IMR-90 (cell line): ENCODE data around the gene RPUSD1. TPM values are rescaled to one million over a fixed set of nuclear protein-coding genes. Genes with fewer than 3 reads are reported as not detected.
A peak's percentile ranks its signal among the peaks of the same experiment; 100 is the strongest.

Experiments used
- ATAC-seq: fragments of 200-7000 bp; cut with Tn5 transposase; 2 replicates; pipeline ENCODE4 v1.9.1; 2020; ENCODE audit warnings: low read depth, mild to moderate bottlenecking, moderate library complexity
- BruUV-seq: library from RNA; stranded (reverse); fragments of 400-500 nt; replicated peaks from 2 replicates; lab custom pipeline; 2021; lab: Mats Ljungman, UMichigan
- CTCF ChIA-PET: fragments of 300-600 bp; formaldehyde crosslinking; extraction: SDS; loops from one replicate; lab custom pipeline; 2021; ENCODE audit warnings: antibody characterized with exemption; lab: Yijun Ruan, JAX
- POLR2A ChIA-PET: fragments of 300-600 bp; sonication (Branson Sonifier 250); formaldehyde crosslinking; loops from one replicate; lab custom pipeline; 2022; ENCODE audit warnings: antibody characterized with exemption; ENCODE audit not compliant: unreplicated experiment; lab: Charles Lee
- DNase-seq: peaks from one replicate; pipeline ENCODE4 v3.0.0; 2013
- H2AFZ ChIP-seq: replicated peaks from 2 replicates; pipeline ENCODE3; 2013; ENCODE audit warnings: low read length, mild to moderate bottlenecking; ENCODE audit not compliant: poor library complexity
- H2AK5ac ChIP-seq: 2 replicates; pipeline ENCODE4 v1.6.1; 2013; ENCODE audit warnings: low read depth, low read length, inconsistent platforms
- H2AK9ac ChIP-seq: replicated peaks from 2 replicates; pipeline ENCODE3; 2013; ENCODE audit warnings: mild to moderate bottlenecking, low read depth, low read length, moderate library complexity; ENCODE audit not compliant: poor library complexity
- H2BK120ac ChIP-seq: 2 replicates; pipeline ENCODE4 v1.6.1; 2013; ENCODE audit warnings: low read depth, low read length, inconsistent platforms
- H2BK15ac ChIP-seq: 3 replicates; pipeline ENCODE4 v1.6.1; 2013; ENCODE audit warnings: low read depth, low read length, inconsistent platforms
- H2BK20ac ChIP-seq: 2 replicates; pipeline ENCODE4 v1.6.1; 2013; ENCODE audit warnings: low read depth, mild to moderate bottlenecking, inconsistent platforms, low read length, moderate library complexity
- H2BK5ac ChIP-seq: 2 replicates; pipeline ENCODE4 v1.6.1; 2013; ENCODE audit warnings: mild to moderate bottlenecking, low read depth, low read length, inconsistent platforms; ENCODE audit not compliant: poor library complexity, severe bottlenecking
- H3K14ac ChIP-seq: replicated peaks from 2 replicates; pipeline ENCODE4 v1.6.1; 2013; ENCODE audit warnings: low read depth, low read length, inconsistent platforms
- H3K18ac ChIP-seq: 2 replicates; pipeline ENCODE4 v1.6.1; 2013; ENCODE audit warnings: low read depth, low read length, control low read depth
- H3K23ac ChIP-seq: 2 replicates; pipeline ENCODE4 v1.6.1; 2013; ENCODE audit warnings: low read depth, low read length, inconsistent platforms
- H3K27ac ChIP-seq: 2 replicates; pipeline ENCODE4 v1.5.1; 2013; ENCODE audit warnings: mild to moderate bottlenecking, control low read depth, low read length; ENCODE audit not compliant: insufficient read depth
- H3K27me3 ChIP-seq: 2 replicates; pipeline ENCODE4 v1.6.1; 2013; ENCODE audit warnings: low read length; ENCODE audit not compliant: control insufficient read depth, insufficient read depth
- H3K36me3 ChIP-seq: 2 replicates; pipeline ENCODE4 v1.6.1; 2013; ENCODE audit warnings: low read length, mixed read lengths; ENCODE audit not compliant: control insufficient read depth, insufficient read depth
- H3K4ac ChIP-seq: 2 replicates; pipeline ENCODE4 v1.6.1; 2013; ENCODE audit warnings: low read depth, low read length, inconsistent platforms
- H3K4me1 ChIP-seq: 2 replicates; pipeline ENCODE4 v1.6.1; 2013; ENCODE audit warnings: low read length, mixed read lengths; ENCODE audit not compliant: control insufficient read depth, insufficient read depth
- H3K4me2 ChIP-seq: 2 replicates; pipeline ENCODE4 v1.6.1; 2013; ENCODE audit warnings: low read depth, mild to moderate bottlenecking, control low read depth, low read length, moderate library complexity
- H3K4me3 ChIP-seq: 2 replicates; pipeline ENCODE4 v1.5.1; 2013; ENCODE audit warnings: low read depth, mild to moderate bottlenecking, control low read depth, low read length, moderate library complexity; ENCODE audit not compliant: insufficient read depth
- H3K56ac ChIP-seq: 2 replicates; pipeline ENCODE4 v1.6.1; 2013; ENCODE audit warnings: low read length, inconsistent platforms; ENCODE audit not compliant: insufficient read depth; ENCODE audit errors: extremely low read depth
- H3K79me1 ChIP-seq, 2 experiments: 2 replicates each; pipeline ENCODE4 v1.6.1; 2013; ENCODE audit warnings: low read length in 2 of 2, inconsistent platforms in 1 of 2, low read depth in 1 of 2
- H3K9ac ChIP-seq: 2 replicates; pipeline ENCODE4 v1.6.1; 2013; ENCODE audit warnings: low read depth, low read length, control low read depth
- H3K9me1 ChIP-seq: 2 replicates; pipeline ENCODE4 v1.6.1; 2013; ENCODE audit warnings: low read length, inconsistent platforms; ENCODE audit not compliant: insufficient read depth
- H3K9me3 ChIP-seq: 2 replicates; pipeline ENCODE4 v1.6.1; 2013; ENCODE audit warnings: low read length; ENCODE audit not compliant: control insufficient read depth, insufficient read depth
- H4K20me1 ChIP-seq: 2 replicates; pipeline ENCODE4 v1.6.1; 2013; ENCODE audit warnings: low read length, inconsistent platforms; ENCODE audit not compliant: insufficient read depth
- H4K5ac ChIP-seq: 2 replicates; pipeline ENCODE4 v1.6.1; 2013; ENCODE audit warnings: mild to moderate bottlenecking, low read depth, low read length, control low read depth
- H4K8ac ChIP-seq, 2 experiments: 2 replicates each; pipeline ENCODE4 v1.6.1; 2013; ENCODE audit warnings: low read depth in 2 of 2, low read length in 2 of 2, control low read depth in 1 of 2, inconsistent platforms in 1 of 2
- H4K91ac ChIP-seq: 2 replicates; pipeline ENCODE4 v1.6.1; 2013; ENCODE audit warnings: low read depth, low read length, inconsistent platforms; ENCODE audit not compliant: insufficient read depth
- BHLHE40 ChIP-seq: fragments of 150-350 bp; IDR thresholded peaks from 2 replicates; pipeline ENCODE4 v1.6.1; 2016; ENCODE audit warnings: mild to moderate bottlenecking, low read depth, low read length
- CEBPB ChIP-seq: IDR thresholded peaks from 2 replicates; pipeline ENCODE4 v1.6.1; 2012; ENCODE audit warnings: low read depth, low read length, improper control_type of control experiment
- CTCF ChIP-seq: conservative IDR thresholded peaks from 2 replicates; pipeline ENCODE4 v1.5.1; 2012; ENCODE audit warnings: mild to moderate bottlenecking, low read depth, low read length, improper control_type of control experiment
- ELK1 ChIP-seq: fragments of 150-350 bp; IDR thresholded peaks from 2 replicates; pipeline ENCODE4 v1.6.1; 2016; ENCODE audit warnings: low read depth, mild to moderate bottlenecking, low read length, moderate library complexity, borderline replicate concordance
- FOS ChIP-seq: fragments of 150-350 bp; IDR thresholded peaks from 2 replicates; pipeline ENCODE4 v1.6.1; 2016; ENCODE audit warnings: low read depth, low read length
- MAZ ChIP-seq: IDR thresholded peaks from 2 replicates; pipeline ENCODE4 v1.6.1; 2012; ENCODE audit warnings: low read depth, mild to moderate bottlenecking, low read length, improper control_type of control experiment, moderate library complexity, borderline replicate concordance
- MXI1 ChIP-seq: IDR thresholded peaks from 2 replicates; pipeline ENCODE4 v1.6.1; 2012; ENCODE audit warnings: low read depth, mild to moderate bottlenecking, low read length, moderate library complexity, borderline replicate concordance
- NFE2L2 ChIP-seq: fragments of 150-350 bp; IDR thresholded peaks from 2 replicates; pipeline ENCODE4 v1.6.1; 2016; ENCODE audit warnings: low read depth, mild to moderate bottlenecking, low read length
- POLR2A ChIP-seq: IDR thresholded peaks from 2 replicates; pipeline ENCODE4 v1.6.1; 2012; ENCODE audit warnings: mild to moderate bottlenecking, low read depth, low read length
- RAD21 ChIP-seq: IDR thresholded peaks from 2 replicates; pipeline ENCODE4 v1.6.1; 2012; ENCODE audit warnings: low read length, improper control_type of control experiment
- RCOR1 ChIP-seq: IDR thresholded peaks from 2 replicates; pipeline ENCODE4 v1.6.1; 2012; ENCODE audit warnings: mild to moderate bottlenecking, low read length, improper control_type of control experiment; ENCODE audit not compliant: insufficient replicate concordance
- RFX5 ChIP-seq: IDR thresholded peaks from 2 replicates; pipeline ENCODE4 v1.8.0; 2012; ENCODE audit warnings: low read depth, mild to moderate bottlenecking, low read length, moderate library complexity
- SMC3 ChIP-seq: fragments of 150-350 bp; IDR thresholded peaks from 2 replicates; pipeline ENCODE4 v1.6.1; 2016; ENCODE audit warnings: low read depth, mild to moderate bottlenecking, antibody characterized with exemption, low read length, moderate library complexity
- USF2 ChIP-seq: fragments of 150-350 bp; IDR thresholded peaks from 2 replicates; pipeline ENCODE4 v1.6.1; 2017; ENCODE audit warnings: mild to moderate bottlenecking, antibody characterized with exemption, low read length, low read depth
- WGBS, 2 experiments: methylation state at CpG; one replicate each; pipeline versions ENCODE4 v1.1.5 to v1.1.7; 2013; ENCODE audit warnings: missing lambda C conversion rate in 2 of 2; ENCODE audit not compliant: insufficient read length in 1 of 2; ENCODE audit errors: extremely low coverage in 2 of 2; 5-methylcytosine and 5-hydroxymethylcytosine counted together
- dilution Hi-C: fragments of 300-500 bp; cut with HindIII; formaldehyde crosslinking; loops from one replicate; pipeline ENCODE4 v1.14.3; 2018; ENCODE audit warnings: low sequenced_read_pairs; ENCODE audit not compliant: unreplicated experiment
- in situ Hi-C: fragments of 300-500 bp; cut with MboI; formaldehyde crosslinking; loops from 3 replicates; pipeline ENCODE4 v1.14.3; 2019; ENCODE audit warnings: low sequenced_read_pairs, inconsistent platforms, mixed read lengths
- intact Hi-C: fragments of 100-400 bp; cut with micrococcal nuclease; formaldehyde crosslinking; loops from 2 replicates; pipeline ENCODE4 v1.10.0; 2022
- polyA plus RNA-seq, 3 experiments: library from polyadenylated mRNA; depleted of rRNA; stranded (reverse); fragments of >200 nt; gene quantifications; 2 replicates each; pipeline ENCODE4 v1.2.3, GENCODE V29; 2012; ENCODE audit warnings: low replicate concordance in 1 of 3
- total RNA-seq: library from RNA; depleted of rRNA; stranded (reverse); fragments of >200 nt; gene quantifications from 2 replicates; pipeline ENCODE4 v1.2.3, GENCODE V29; 2012

RPUSD1 gene
- total and polyA plus RNA-seq, 2 of the 4 experiments (the other 2 are of a cell fraction), result 13.1 to 32.3 TPM

- no peaks in the 10 kb centered on the region for H3K79me1 ChIP-seq
- no peak overlapping the region for H2BK15ac ChIP-seq
- no peak overlapping the region for H2AFZ ChIP-seq
- H3K14ac ChIP-seq, result no peak overlapping the region
- H3K4me2 ChIP-seq, result no peak overlapping the region
- no peak overlapping the region for H3K4ac ChIP-seq
- H3K9ac ChIP-seq, result no peak overlapping the region
- H4K20me1 ChIP-seq, result no peaks in the 10 kb centered on the region
- H3K9me3 ChIP-seq, result no peaks in the 10 kb centered on the region
- no TSS peak for BruUV-seq
- intact Hi-C loops (no loop called here), dilution Hi-C loops (no loop called here), in situ Hi-C loops (no loop called here)
- H2BK120ac ChIP-seq, result no peak overlapping the region
- no peak overlapping the region for H2AK5ac ChIP-seq
- no peak overlapping the region for H3K23ac ChIP-seq
- no peaks in the 10 kb centered on the region for H3K27me3 ChIP-seq
- no peak overlapping the region for H3K27ac ChIP-seq
- no peak overlapping the region for H4K5ac ChIP-seq
- CTCF ChIA-PET, result no interaction called here
- H3K18ac ChIP-seq, result no peak overlapping the region
- no peak overlapping the region for H4K8ac ChIP-seq
- H2BK5ac ChIP-seq, result no peak overlapping the region
- H3K56ac ChIP-seq, result no peak overlapping the region
- H2BK20ac ChIP-seq, result no peak overlapping the region
- H4K91ac ChIP-seq, result no peak overlapping the region
- DNase-seq (no peak), ATAC-seq (no peak)
- H3K36me3 ChIP-seq, result no peaks in the 10 kb centered on the region
- H3K4me3 ChIP-seq, result no peak overlapping the region
- peak overlapping the region; percentile 13 for H2AK9ac ChIP-seq
- 80% methylated on average over 3 of the region's 18 CpGs; no CpG with 5 or more reads in 1 of the 2 experiments for WGBS, 2 experiments
- H3K4me1 ChIP-seq, result no peaks in the 10 kb centered on the region
- TF ChIP-seq POLR2A, result no peak
- no peak for TF ChIP-seq CTCF
- no peak for TF ChIP-seq ELK1
- no peak for TF ChIP-seq RFX5
- no peak for TF ChIP-seq BHLHE40
- TF ChIP-seq FOS, result no peak
- no peak for TF ChIP-seq NFE2L2
- TF ChIP-seq SMC3, result no peak
- no peak for TF ChIP-seq MAZ
- no peak for TF ChIP-seq RAD21
- no peak for TF ChIP-seq MXI1
- TF ChIP-seq RCOR1, result no peak
- no peak for TF ChIP-seq CEBPB
- no peak for TF ChIP-seq USF2
- POLR2A ChIA-PET, result no interaction called here
- no peaks in the 10 kb centered on the region for H3K9me1 ChIP-seq
Measured at GRCh38 chr16:772959-773358, 15.2 kb downstream of the RPUSD1 start.
